ENCODE data around the gene KNSTRN.

- TF ChIP-seq POLR2A (IDR thresholded peaks at IDR 0.05; ENCODE audit: low read depth, low read length) (no peak), POLR2AphosphoS5 (IDR thresholded peaks at IDR 0.05; ENCODE audit: low read depth, low read length) (no peak)
Measured at GRCh38 chr15:40354408-40355171, 27.9 kb upstream of the KNSTRN start.

Data from GM12892 (cell line).